Measurements from ENCODE around the gene NKX1-1. TPM values are rescaled to one million over a fixed set of nuclear protein-coding genes. Genes with fewer than 3 reads are reported as not detected.

The NKX1-1 gene
- total RNA-seq, 1 donor from 2014 or later, result not detected

DNA sequence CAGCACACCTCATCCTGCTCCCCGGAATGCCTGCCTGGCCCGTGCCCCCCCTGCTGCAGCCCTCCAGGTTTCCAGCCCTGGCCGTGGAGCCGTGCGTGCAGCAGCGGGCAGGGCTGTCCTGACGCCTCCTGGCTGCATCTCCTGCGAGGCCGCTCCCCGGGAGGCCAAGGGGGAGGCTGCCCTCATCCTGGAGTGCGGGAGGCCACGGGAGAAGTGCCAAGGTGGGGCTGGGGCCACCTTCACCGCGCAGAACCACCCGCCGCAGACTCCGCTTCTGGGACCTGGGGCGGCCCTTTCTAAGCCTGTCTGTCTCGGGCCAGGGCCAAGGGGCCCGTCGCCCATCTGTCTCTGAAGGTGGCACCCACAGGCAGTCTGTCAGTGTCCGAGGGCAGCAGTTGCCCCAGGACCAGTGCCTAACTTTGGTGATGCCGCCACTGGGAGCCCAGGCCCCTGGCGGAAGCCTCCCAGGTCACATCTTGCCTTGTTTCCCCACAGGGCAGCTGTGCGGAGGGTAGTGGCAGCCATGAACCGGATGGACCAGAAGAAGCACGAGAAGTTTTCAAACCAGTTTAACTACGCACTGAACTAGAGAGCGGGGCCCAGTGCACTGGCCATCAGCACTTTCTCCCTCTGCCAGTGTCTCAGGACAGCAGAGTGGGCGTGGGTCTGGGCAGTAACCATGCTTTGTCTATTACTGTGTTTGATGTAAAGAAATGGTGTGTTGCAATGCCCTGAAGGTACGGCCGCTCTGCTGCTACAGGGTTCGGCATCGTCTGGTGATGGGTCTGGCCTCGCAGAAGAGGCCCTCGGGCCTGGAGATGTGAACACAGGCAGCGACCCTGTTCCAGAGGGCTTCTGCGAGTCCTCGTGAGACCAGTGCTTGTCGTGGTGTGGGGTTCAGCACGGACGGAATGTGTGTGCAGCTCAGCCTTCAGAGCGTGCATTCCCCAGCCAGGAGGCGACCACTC, 20.6 kb downstream of the NKX1-1 start:
- DNase-seq (ENCODE audit: low spot score), result no peak

DNA sequence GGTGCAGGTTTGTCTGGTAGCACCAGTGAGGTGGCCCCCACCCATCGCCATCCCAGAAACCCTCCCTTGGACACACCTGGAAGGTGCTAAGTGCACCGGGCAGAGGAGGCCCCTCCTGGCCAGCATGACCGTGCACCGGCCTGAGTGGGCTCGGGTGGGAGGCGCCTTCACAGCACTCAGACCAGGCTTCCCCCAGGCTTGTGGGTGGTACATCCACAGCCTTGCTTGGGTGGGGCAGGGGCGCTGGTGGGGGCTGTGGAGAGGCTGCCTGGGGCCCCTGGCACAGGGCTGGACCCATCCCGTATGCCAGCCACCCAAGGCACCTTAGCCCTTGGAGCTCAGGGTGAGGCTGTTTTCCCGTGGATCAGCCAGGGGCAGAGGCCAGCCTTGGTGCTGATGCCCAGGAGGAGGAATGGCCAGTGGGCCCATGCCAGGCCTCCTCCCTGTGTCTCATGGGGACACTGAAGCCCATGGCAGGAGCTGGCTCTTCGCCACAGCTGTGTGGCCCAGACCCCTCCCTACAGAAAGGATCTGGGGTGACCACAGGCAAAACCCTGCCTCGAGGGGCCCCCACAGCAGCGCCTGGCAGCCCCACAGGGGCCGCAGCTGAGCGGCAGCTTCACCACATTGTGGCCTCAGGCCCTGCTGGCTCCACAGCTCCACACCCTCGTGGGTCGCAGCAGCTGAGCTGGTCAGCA, 21.4 kb downstream of the NKX1-1 start:
- no peak for DNase-seq (ENCODE audit: low spot score)

DNA sequence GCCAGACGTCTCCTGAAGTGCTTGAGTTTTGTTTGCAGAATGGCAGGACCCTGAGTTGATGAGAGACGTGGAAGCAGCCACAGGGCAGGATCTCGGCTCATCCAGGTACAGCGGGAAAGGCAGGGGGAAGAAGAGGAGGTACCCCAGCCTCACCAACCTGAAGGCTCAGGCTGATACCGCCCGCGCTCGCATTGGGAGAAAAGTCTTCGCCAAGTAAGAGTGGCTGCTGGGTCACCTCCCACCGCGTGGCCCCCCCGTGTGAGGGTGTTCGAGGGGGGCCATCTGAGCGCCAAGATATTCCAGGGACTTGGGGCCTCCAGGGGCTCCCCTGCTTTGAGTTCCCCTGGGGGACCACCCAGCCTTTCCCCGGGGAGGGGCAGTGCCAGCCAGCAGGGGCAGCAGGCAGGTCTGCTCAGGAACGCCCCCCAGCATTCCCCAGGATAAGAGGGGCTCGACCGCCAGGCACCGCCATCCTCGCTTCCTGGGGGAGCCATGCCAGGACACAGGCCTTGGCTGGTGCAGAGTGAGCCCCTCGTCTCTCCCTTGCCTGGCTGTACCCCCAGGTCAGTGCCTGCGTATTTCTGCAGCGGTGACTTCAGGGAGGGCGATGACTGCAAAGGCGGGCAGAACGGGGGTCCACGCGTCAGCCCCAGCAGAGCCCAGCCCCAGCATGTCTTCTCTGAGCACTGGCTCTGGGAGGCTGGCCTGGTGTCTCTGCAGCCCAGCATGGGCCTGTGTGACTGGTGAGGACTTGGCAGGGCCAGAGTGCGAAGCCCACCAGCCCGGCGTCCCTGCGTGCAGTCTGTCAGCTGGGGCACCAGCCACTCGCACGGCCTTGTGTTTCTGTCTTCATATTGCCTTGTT, 22.3 kb downstream of the NKX1-1 start:
- DNase-seq (ENCODE audit: low spot score), result no peak

DNA sequence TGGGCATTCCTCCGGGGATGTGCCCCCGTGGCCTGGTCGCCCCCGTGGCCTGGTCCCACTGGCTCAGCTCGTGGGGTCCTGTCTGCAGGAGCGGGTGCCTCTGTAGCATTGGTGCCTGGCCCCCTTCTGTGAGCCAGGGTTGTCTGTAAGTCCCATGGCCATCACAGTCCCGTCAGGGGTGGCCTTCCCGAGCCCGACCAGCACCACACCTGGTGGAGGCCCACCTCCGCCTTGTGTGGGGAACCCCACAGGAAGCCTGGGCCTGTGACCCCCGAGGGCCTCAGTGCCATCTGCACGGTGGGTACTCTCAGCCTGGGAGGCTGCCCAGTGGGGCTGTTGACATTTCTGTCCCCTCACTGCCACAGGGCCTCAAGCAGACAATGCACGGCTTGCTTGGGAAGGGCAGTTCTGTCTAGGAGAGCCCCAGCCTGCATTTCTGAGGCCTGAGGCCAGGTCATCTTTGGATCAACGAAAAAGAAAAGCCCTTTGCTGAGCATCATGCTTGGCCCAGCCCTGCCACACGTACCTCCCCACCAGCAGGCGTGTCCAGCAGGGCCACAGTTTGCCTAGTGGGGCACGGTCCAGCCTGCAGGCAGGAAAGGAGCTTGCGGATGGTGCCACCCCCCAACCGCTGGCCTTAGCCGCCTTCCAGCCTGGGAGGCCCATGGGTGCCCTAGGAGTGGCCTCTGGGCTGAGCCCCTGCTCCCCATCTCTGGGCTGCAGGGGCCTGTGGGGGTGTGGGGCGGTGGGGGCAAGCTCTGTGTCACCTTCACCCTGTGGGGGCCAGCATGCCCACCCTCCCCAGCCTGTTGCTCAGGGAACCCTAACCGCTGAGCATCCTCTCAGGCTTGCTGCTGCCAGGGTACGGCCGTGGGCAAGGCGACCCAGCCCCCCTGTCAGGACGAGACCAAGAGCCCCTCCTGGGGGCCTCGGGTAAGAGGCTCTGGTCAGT, 23.2 kb downstream of the NKX1-1 start:
- no peak for DNase-seq (ENCODE audit: low spot score)

DNA sequence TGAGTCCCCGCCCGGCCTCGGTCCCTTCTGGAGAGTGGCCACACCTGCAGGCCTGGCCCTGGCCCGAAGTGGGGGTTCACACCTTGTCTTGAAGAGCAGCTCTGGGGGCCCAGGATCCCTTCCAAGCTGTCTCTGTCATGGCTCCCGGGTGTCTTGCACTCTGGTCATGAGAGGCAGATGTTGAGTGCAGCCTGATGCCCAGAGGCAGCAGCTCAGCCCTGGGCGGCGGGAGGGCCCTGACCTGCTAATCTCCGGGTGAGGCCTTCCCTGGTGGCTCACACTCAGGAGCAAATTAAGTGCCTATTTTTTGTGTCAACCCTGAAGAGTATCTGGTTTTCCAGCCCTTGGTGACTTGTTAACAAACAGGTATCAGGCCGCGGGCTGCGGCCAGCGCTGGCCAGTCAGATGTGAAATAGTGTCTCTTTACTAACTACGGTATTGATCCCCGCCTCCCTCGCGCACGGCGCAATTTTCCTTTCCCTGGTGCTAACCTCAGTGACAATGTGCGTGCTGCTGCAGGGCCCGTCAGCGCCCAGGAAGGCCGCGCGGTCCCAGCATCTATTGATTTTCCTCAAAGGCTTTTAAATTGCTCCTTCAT, 24.2 kb downstream of the NKX1-1 start:
- no peak for DNase-seq (ENCODE audit: low spot score)

DNA sequence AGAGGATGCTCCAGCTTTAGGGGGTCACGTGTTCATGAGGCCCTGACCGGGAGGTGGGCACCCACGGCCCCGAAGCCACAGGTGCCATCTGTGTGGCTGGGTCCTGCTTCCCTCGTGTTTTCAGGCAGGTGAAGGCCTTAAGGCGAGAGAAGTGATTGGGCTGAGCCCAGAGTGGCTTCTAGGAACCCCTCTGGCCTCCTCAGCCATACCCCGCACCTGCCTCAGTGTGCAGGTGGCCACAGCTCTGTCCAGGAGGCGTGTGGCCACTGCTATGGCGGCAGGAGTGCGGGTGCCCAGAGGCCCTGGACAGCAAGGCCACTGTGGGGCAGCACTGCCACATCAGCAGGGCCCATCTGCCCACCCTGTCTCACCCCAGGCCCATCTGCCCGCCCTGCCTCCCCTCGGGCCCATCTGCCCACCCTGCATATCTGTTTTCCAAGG, 25.0 kb downstream of the NKX1-1 start:
- no peak for DNase-seq (ENCODE audit: low spot score)

DNA sequence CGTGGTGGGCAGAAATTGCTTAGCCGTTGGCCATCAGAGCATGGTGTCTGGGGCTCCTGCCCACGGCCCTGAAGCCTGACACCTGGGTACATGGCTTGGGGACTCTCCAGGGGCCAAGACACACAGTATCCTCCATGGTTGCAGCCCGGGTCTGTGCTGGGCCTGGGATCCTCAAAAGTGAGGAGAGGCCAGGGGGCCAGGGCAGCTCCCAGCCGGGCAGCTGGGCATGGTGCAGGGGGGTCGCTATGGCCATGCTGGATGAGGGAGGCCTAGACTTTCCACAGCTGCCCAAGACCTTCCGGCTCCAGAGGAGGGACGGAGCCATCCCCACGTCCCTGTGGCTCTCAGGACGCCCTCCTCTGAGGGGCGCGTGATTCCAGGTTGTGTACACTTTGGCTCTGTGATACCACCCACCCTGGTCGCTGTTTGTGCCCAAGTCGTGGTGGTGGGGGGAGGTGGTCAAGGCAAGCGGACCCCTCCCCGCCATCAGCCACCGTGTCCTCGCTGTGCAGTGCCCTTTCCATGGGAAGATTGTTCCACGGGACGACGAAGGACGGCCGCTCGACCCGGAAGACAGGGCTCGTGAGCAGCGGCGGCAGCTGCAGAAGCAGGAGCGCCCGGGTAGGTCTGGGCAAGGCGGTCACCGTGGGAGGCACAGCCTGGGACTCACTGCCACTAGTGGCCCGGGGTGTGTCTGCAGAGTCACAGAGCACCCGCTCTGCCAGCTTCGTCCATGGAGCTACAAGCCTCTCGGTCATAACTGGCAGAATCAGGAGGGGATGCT, 25.7 kb downstream of the NKX1-1 start:
- no peak for DNase-seq (ENCODE audit: low spot score)

DNA sequence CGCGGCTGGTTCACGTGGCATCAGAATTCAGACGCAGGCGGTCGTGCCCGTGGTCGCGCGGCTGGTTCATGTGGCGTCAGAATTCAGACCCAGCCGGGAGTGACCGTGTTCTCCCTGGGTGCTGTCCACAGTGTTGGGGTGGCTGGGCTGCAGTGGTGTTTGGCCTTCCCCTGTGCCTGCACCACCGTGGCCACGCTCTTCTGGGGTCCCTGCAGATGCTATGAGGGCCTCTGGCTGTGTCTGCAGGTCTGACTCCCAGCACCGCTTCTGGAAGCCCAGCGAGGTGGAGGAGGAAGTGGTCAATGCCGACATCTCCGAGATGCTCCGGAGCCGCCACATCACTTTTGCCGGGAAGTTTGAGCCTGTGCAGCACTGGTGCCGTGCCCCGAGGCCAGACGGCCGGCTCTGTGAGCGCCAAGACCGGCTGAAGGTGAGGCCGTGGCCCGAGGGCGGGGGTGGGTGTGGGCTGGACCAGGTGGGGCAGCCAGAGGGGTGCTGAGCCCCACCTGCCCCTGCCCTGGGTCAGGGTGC, 26.4 kb downstream of the NKX1-1 start:
- no peak for DNase-seq (ENCODE audit: low spot score)

DNA sequence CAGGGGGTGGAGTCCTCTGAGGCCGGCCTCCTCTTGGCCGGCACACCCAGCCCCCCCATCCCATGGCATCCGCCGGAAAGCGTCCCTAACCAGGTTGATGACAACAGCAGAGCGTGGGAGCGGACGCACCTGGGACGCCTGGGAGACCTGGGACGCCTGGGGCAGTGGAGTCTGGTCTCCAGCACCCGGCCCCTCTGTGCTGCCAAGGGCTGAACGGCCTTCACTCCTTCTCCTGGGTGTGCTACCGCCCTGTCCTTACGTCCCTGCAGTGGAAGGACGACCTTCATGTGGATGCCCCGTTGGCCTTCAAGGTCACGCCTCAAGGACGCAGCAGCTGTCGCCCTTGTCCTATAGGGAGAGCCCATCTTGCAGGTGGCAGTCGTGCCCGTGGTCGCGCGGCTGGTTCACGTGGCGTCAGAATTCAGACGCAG, 26.9 kb downstream of the NKX1-1 start:
- DNase-seq (ENCODE audit: low spot score), result no peak

DNA sequence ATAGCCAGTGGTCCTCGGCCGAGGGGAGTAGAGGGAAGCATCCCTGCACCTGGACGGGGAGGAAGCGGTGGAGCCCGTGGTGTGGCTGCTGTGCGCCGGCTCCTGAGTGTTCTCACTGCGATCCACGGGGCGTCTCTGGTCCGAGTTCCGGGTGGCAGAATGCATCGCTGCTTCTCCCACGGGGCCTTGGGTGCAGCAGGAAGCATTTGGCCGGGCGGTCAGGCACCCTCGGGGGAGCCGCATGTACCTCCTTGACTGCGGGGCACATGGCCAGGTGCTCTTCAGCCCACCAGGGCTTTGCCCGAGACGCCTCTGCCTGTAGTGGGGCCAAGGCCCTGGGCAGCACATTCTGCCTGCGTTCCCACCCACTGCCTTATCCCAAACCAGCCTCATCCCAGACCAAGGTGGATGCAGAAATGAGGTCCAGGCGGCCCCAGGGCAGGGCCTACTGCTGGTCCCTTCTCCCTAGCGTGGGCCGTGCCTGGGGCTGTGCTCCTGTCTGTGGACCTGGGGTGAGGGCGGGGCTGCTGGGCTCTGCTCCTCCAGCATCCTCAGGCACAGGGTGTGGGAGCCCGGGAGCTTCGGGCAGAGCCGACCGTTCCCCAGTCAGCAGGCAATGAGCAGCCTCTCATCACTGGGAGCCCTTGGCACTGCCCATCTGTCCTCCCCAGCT, 27.5 kb downstream of the NKX1-1 start:
- DNase-seq (ENCODE audit: low spot score), result no peak

DNA sequence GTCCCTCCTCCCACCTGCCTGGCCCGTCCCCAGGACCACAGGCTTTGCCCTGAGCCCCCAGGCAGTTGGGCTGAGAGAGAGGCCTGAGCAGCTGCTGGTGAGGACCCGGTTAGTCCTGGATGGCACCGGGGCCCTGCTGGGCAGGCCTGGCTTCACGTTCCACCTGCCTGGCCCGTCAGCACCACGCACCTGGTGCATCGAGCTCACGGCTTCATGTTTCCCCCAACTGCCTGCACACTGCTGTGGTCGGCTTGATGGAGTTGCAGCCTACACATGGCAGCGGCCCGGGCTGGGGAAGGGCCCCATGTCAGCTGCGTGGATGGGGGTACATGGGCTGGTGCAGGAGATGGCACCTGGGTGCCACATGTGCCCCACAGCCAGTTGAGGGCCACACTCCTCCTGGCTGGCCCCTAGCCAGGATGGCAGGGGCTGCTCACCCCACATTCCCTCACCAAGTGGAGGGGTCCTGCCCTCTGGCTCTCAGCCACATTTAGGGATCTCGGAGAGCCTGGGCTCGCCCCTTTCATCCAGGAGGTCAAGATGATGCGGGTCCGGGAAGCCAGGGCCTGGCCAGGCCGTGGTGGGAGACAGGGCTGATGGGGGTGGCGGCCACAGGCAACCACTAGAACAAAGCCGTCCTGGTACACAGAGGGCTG, 28.5 kb downstream of the NKX1-1 start:
- DNase-seq (ENCODE audit: low spot score), result no peak

DNA sequence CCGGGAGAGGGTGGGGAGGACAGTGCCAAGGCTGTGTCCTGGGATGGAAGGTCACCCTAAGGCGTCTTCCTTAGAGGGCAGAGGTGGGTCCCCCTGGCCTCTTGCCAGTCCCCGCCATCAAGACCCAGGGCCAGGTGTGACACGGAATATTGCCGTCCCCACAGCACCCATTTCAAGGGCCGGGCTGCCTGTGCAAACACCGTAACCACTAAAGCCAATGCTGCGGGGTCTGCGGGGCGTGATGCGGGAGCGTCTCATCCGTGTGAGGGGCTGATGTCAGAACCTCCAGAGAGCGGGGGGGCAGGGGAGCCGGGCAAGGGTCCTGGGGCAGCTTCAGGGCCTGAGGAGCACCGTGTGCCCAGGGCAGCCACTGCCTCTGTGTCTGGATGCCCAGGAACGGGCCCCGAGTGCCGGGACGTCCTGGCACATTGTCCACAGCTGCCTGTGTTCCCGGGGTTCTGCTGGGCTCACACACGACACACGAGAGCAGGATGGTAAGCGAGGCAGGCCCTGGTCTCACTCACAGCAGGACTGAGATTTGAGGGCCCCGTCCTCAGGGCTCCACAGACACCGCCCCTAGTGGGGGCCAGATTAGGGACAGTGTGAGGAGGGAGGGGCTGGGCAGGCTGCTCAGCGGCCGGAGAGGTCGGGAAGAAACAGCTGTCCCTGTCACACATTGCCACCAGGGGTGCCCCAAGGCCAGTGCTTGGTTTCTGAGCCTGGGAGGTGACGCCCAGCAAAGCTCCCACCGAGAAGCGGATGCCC, 29.2 kb downstream of the NKX1-1 start:
- no peak for DNase-seq (ENCODE audit: low spot score)

DNA sequence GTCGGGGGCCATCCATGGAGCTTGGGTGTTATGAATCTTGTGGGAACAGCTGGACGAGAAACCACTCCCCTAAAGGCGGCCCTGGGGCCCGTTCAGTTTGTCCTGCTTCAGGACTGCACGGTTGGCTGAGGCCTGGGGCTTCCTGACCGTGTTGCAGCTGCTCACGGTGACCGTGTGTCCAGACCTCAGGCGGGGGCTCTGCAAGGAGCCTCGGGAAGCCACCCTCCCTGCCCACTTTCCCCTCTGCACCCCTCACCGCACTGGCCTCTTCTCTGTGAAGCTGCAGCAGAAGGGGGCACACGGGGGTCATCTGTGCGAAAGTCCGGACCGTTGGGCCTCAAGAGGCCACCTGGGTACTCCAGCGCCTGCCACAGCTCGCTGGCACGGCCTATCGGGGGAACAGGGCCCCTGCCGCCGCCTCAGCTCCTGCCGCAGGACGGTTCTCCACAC, 29.8 kb downstream of the NKX1-1 start:
- DNase-seq (ENCODE audit: low spot score), result no peak

DNA sequence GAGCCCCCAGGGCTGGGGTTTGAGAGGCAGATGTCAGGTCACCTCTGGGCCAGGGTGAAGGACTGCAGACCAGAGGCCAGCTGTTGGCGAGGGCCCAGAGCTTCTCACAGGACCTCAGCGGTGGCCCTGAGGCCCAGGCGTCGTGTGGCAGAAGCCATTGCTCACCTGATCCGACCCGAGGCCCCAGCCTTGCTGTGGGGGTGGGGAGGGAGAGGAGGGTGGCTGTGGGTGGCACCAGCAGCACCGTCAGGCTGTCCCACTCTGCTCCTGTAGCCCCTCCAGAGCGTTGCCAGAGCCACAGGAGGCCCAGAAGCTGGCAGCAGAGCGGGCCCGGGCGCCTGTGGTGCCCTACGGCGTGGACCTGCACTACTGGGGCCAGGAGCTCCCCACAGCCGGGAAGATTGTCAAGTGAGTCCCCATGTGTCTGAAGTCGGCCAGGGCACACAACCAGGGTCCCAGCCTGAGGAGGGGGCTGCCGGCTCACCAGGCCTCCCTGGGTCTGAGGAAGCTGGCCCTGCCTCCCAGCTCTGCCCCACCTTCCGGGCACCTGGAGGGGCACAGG, 30.4 kb downstream of the NKX1-1 start:
- DNase-seq (ENCODE audit: low spot score), result no peak

DNA sequence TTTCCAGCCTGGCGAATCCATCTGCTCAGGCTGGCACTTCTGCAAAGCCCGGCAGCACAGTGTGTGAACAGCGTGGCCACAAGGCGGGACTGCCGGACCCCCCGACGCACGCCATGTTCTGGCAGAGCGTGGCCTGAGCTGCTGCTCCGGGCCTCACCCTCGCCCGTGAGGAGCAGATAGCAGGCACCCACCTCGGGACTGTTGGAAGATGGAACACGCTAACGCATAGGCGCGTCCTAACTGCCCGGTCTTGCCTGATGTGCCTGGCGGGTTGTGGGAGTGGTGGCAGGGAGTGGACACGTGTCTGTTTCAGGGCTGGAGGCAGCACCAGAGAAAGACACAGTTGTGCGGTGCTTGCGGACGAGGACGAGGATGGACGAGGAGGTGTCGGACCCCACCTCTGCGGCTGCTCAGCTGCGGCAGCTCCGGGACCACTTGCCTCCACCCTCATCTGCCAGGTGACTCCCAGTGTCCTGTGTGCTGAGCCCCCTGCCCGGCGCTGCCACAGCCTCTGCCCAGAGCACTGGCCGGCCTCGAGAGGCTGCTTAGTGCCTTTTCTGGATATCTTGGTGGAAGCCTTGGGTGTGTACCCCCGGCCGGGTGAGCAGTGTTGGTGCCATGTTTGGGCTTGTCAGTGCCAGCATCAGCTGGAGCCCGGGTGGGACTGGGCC, 31.1 kb downstream of the NKX1-1 start:
- DNase-seq (ENCODE audit: low spot score), result no peak

DNA sequence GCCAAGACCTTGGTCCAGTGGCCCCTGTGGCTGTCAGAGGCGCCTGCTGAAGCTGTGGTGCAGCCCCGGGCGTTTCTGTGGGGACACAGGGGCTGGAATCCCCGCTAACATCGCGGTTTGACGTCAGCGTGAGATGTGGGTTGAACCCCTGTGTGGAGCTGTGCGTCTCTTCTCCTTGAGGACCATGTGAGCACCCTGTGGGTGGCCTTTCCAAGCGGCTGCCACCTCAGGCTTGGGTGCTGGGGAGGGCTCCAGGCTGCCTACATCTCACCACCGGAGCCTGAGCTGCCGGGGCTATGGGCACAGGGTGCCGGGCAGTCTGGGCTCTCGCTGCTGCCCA, 31.6 kb downstream of the NKX1-1 start:
- DNase-seq (ENCODE audit: low spot score), result no peak
